HCT116 (cell line): ENCODE data around the gene CAV1. TPM values are rescaled to one million over a fixed set of nuclear protein-coding genes. Genes with fewer than 3 reads are reported as not detected.
"Not testable (repeated sequence)": the region's sequence is repeated elsewhere in the genome, so short reads cannot be mapped to it uniquely, and the experiment has no call there.

Experiments
- ATAC-seq: fragments of 200-7000 bp; cut with Tn5 transposase; 2 replicates; pipeline ENCODE4 v1.9.1; 2020; ENCODE audit warnings: mild to moderate bottlenecking, moderate library complexity
- BruUV-seq: library from RNA; stranded (reverse); fragments of 400-500 nt; replicated peaks from 2 replicates; lab custom pipeline; 2021; lab: Mats Ljungman, UMichigan
- CTCF ChIA-PET: fragments of 300-600 bp; sonication (Branson Sonifier 250); formaldehyde crosslinking; loops from one replicate; lab custom pipeline; 2021; ENCODE audit warnings: antibody characterized with exemption; lab: Charles Lee
- POLR2A ChIA-PET: fragments of 300-600, 350-600 bp; sonication (Branson Sonifier 250); formaldehyde crosslinking; loops from one replicate; lab custom pipeline; 2021; ENCODE audit warnings: antibody characterized with exemption; lab: Charles Lee
- RAD21 ChIA-PET, 2 experiments: fragments of 300-600 bp; sonication (Branson Sonifier 250); formaldehyde crosslinking; loops; one replicate each; lab custom pipeline; 2023; ENCODE audit warnings: low total read pairs in 2 of 2; ENCODE audit not compliant: uncharacterized antibody in 2 of 2, unreplicated experiment in 2 of 2, low non-redundant PET in 1 of 2; lab: Charles Lee
- DNase-seq: peaks from one replicate; pipeline ENCODE4 v3.0.0-alpha.2; 2010; ENCODE audit warnings: low read depth, low spot score
- H2AFZ ChIP-seq: fragments of 200-600 bp; shearing (Covaris generic), sonication (generic); 2 replicates; pipeline ENCODE4 v1.6.1; 2017; ENCODE audit warnings: low read depth, mixed run types, mixed read lengths, antibody characterized with exemption, low read length; ENCODE audit not compliant: poor library complexity, severe bottlenecking
- H3K27ac ChIP-seq: 2 replicates; pipeline ENCODE4 v1.5.1; 2012; ENCODE audit warnings: low read depth, low read length
- H3K27me3 ChIP-seq: fragments of 200-600 bp; sonication (generic); 2 replicates; pipeline ENCODE4 v1.6.1; 2016; ENCODE audit warnings: mixed run types, low read length, mixed read lengths; ENCODE audit not compliant: insufficient read depth
- H3K36me3 ChIP-seq, 2 experiments: fragments of 200-500 bp in 1 of 2; fragments of 200-600 bp in 1 of 2; sonication (Bioruptor generic) in 1 of 2; sonication (generic) in 1 of 2; 2 replicates each; pipeline versions ENCODE4 v1.5.1 to v1.6.1; 2014 to 2016; ENCODE audit warnings: low read length in 2 of 2, inconsistent platforms in 1 of 2, mixed read lengths in 1 of 2, mixed run types in 1 of 2; ENCODE audit not compliant: insufficient read depth in 2 of 2, control insufficient read depth in 1 of 2
- H3K4me1 ChIP-seq, 2 experiments: fragments of 200-600 bp in 1 of 2; sonication (generic) in 1 of 2; 2 replicates each; pipeline versions ENCODE4 v1.5.1 to v1.6.1; 2012 to 2017; ENCODE audit warnings: low read length in 2 of 2, inconsistent platforms in 1 of 2, mild to moderate bottlenecking in 1 of 2, mixed read lengths in 1 of 2, mixed run types in 1 of 2, moderate library complexity in 1 of 2; ENCODE audit not compliant: insufficient read depth in 2 of 2, control insufficient read depth in 1 of 2
- H3K4me2 ChIP-seq: fragments of 200-600 bp; sonication (generic); 2 replicates; pipeline ENCODE4 v1.6.1; 2017; ENCODE audit warnings: mixed run types, low read length, mixed read lengths
- H3K4me3 ChIP-seq, 2 experiments: fragments of 200-600 bp in 1 of 2; sonication (generic) in 1 of 2; replicated peaks in 1 of 2; 2 replicates each; pipeline ENCODE4 v1.5.1; 2011 to 2016; ENCODE audit warnings: low read length in 2 of 2, control low read depth in 1 of 2, low read depth in 1 of 2, mild to moderate bottlenecking in 1 of 2, mixed read lengths in 1 of 2, mixed run types in 1 of 2
- H3K79me2 ChIP-seq: fragments of 200-600 bp; sonication (generic); 2 replicates; pipeline ENCODE4 v1.6.1; 2017; ENCODE audit warnings: mild to moderate bottlenecking, mixed run types, low read length, moderate library complexity, mixed read lengths; ENCODE audit not compliant: insufficient read depth
- H3K9ac ChIP-seq: fragments of 200-600 bp; sonication (generic); 2 replicates; pipeline ENCODE4 v1.6.1; 2016; ENCODE audit warnings: low read length, mixed read lengths
- H3K9me2 ChIP-seq: fragments of 200-600 bp; sonication (generic), shearing (Covaris generic); 2 replicates; pipeline ENCODE4 v1.6.1; 2017; ENCODE audit warnings: mixed run types, mild to moderate bottlenecking, moderate library complexity; ENCODE audit not compliant: insufficient read depth
- H3K9me3 ChIP-seq, 2 experiments: fragments of 200-500 bp in 1 of 2; fragments of 200-600 bp in 1 of 2; sonication (Bioruptor generic) in 1 of 2; sonication (generic) in 1 of 2; 2 replicates each; pipeline ENCODE4 v1.6.1; 2014 to 2017; ENCODE audit warnings: low read length in 2 of 2, mixed read lengths in 2 of 2, inconsistent platforms in 1 of 2, low read depth in 1 of 2, mild to moderate bottlenecking in 1 of 2, mixed run types in 1 of 2, moderate library complexity in 1 of 2; ENCODE audit not compliant: control insufficient read depth in 1 of 2, insufficient read depth in 1 of 2
- H4K20me1 ChIP-seq: fragments of 200-600 bp; sonication (generic), shearing (Covaris generic); 2 replicates; pipeline ENCODE4 v1.6.1; 2017; ENCODE audit warnings: mixed run types, mild to moderate bottlenecking, moderate library complexity; ENCODE audit not compliant: insufficient read depth
- EGR1 ChIP-seq: IDR thresholded peaks from 2 replicates; pipeline ENCODE4 v1.6.1; 2012; ENCODE audit warnings: low read depth
- ELF1 ChIP-seq: IDR thresholded peaks from 2 replicates; pipeline ENCODE4 v1.6.1; 2012; ENCODE audit warnings: low read depth, borderline replicate concordance
- JUND ChIP-seq: IDR thresholded peaks from 2 replicates; pipeline ENCODE4 v1.6.1; 2012
- POLR2A ChIP-seq: IDR thresholded peaks from 2 replicates; pipeline ENCODE4 v1.7.0; 2011; ENCODE audit warnings: borderline replicate concordance; ENCODE audit not compliant: insufficient read depth, insufficient read length; ENCODE audit errors: extremely low read depth
- SRF ChIP-seq: IDR thresholded peaks from 2 replicates; pipeline ENCODE4 v1.6.1; 2012; ENCODE audit warnings: low read depth
- TCF7L2 ChIP-seq: IDR thresholded peaks from 2 replicates; pipeline ENCODE4 v1.7.0; 2011; ENCODE audit warnings: borderline replicate concordance, inconsistent platforms; ENCODE audit not compliant: insufficient read depth, insufficient read length; ENCODE audit errors: extremely low read depth
- ZFX ChIP-seq: fragments of 450-650 bp; IDR thresholded peaks from 2 replicates; pipeline ENCODE4 v1.6.1; 2017
- ZNF274 ChIP-seq: fragments of 200-500 bp; sonication (Bioruptor generic); IDR thresholded peaks from 2 replicates; pipeline ENCODE4 v1.6.1; 2014; ENCODE audit warnings: mild to moderate bottlenecking, low read depth, low read length, inconsistent platforms
- intact Hi-C: fragments of 100-400 bp; cut with micrococcal nuclease; formaldehyde crosslinking; loops from 2 replicates; pipeline ENCODE4 v1.10.0; 2022
- total RNA-seq: library from RNA; stranded (reverse); gene quantifications from one replicate; pipeline ENCODE4 v1.2.1, GENCODE V29; 2021; ENCODE audit not compliant: unreplicated experiment
- TF ChIP-seq, protein P1 (sequence below): IDR thresholded peaks from 2 replicates; pipeline ENCODE4 v1.6.1; 2012
- TF ChIP-seq, protein P2 (sequence below): IDR thresholded peaks from 2 replicates; pipeline ENCODE4 v1.6.1; 2011; ENCODE audit warnings: mild to moderate bottlenecking, low read length, moderate library complexity; ENCODE audit not compliant: insufficient replicate concordance; ENCODE audit errors: extremely low read depth
- TF ChIP-seq, protein P3 (sequence below), 3 experiments: fragments of 200-600 bp in 1 of 3; sonication (generic) in 1 of 3; IDR thresholded peaks in 2 of 3; conservative IDR thresholded peaks in 1 of 3; 2 replicates each; pipeline ENCODE4 v1.5.1; 2012 to 2017; ENCODE audit warnings: low read depth in 2 of 3, low read length in 2 of 3, antibody characterized with exemption in 1 of 3, borderline replicate concordance in 1 of 3, control low read depth in 1 of 3, mild to moderate bottlenecking in 1 of 3, mixed read lengths in 1 of 3, mixed run types in 1 of 3, moderate library complexity in 1 of 3; ENCODE audit not compliant: insufficient read depth in 1 of 3

CAV1 gene
- total RNA-seq, 1 experiment from 2014 or later, result 298 TPM

DNA sequence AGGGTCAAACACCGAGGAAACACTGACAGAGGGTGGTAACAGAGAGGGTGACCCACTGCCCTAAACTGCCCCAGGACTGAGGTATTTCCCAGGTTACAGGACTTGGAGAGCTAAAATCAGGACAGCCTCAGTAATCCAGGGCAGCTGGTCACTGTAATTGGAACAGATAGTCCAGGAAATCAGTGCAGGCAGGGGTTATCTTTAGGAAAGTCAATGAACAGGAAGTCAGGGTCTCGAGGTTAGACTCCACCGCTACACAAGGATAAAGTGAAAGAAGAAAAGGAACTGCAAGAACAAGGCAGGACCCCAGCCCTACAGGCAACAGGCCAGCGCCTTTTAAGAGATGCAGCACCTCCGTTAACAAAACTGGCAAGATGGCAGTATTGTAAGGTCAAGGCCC is 61.1 kb downstream of the CAV1 start:
- H3K4me2 ChIP-seq, result no peak overlapping the region
- no peaks in the 10 kb centered on the region for H3K9me2 ChIP-seq
- no peaks in the 10 kb centered on the region for H3K79me2 ChIP-seq
- ChIA-PET POLR2A (no interaction called here), CTCF (no interaction called here), RAD21 (no interaction called here)
- H4K20me1 ChIP-seq, result no peaks in the 10 kb centered on the region
- TF ChIP-seq, protein P1, sequence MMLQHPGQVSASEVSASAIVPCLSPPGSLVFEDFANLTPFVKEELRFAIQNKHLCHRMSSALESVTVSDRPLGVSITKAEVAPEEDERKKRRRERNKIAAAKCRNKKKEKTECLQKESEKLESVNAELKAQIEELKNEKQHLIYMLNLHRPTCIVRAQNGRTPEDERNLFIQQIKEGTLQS, result no peak
- no peak for TF ChIP-seq TCF7L2
- TF ChIP-seq POLR2A, result no peak
- TF ChIP-seq ELF1, result no peak
- TF ChIP-seq ZFX, result no peak
- TF ChIP-seq, protein P2, sequence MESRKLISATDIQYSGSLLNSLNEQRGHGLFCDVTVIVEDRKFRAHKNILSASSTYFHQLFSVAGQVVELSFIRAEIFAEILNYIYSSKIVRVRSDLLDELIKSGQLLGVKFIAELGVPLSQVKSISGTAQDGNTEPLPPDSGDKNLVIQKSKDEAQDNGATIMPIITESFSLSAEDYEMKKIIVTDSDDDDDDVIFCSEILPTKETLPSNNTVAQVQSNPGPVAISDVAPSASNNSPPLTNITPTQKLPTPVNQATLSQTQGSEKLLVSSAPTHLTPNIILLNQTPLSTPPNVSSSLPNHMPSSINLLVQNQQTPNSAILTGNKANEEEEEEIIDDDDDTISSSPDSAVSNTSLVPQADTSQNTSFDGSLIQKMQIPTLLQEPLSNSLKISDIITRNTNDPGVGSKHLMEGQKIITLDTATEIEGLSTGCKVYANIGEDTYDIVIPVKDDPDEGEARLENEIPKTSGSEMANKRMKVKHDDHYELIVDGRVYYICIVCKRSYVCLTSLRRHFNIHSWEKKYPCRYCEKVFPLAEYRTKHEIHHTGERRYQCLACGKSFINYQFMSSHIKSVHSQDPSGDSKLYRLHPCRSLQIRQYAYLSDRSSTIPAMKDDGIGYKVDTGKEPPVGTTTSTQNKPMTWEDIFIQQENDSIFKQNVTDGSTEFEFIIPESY, result no peak
- no peak for TF ChIP-seq SRF
- no peak for TF ChIP-seq JUND
- TF ChIP-seq EGR1, result no peak
- TF ChIP-seq, protein P3, sequence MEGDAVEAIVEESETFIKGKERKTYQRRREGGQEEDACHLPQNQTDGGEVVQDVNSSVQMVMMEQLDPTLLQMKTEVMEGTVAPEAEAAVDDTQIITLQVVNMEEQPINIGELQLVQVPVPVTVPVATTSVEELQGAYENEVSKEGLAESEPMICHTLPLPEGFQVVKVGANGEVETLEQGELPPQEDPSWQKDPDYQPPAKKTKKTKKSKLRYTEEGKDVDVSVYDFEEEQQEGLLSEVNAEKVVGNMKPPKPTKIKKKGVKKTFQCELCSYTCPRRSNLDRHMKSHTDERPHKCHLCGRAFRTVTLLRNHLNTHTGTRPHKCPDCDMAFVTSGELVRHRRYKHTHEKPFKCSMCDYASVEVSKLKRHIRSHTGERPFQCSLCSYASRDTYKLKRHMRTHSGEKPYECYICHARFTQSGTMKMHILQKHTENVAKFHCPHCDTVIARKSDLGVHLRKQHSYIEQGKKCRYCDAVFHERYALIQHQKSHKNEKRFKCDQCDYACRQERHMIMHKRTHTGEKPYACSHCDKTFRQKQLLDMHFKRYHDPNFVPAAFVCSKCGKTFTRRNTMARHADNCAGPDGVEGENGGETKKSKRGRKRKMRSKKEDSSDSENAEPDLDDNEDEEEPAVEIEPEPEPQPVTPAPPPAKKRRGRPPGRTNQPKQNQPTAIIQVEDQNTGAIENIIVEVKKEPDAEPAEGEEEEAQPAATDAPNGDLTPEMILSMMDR (IDR thresholded peaks at IDR 0.05 in 2 of 3, conservative IDR thresholded peaks at IDR 0.05 in 1 of 3; ENCODE audit: borderline replicate concordance in 1 of 3, insufficient read depth in 1 of 3, low read depth in 2 of 3, low read length in 2 of 3), result no peak
- no peak for TF ChIP-seq ZNF274
- intact Hi-C loops, result loop anchor here (5.0 to 10.0 kb wide), 3 partner anchors 59 to 231 kb away; partner anchors contain the start of gene CAV1
- ATAC-seq, result no peak
- H3K9ac ChIP-seq, result no peak overlapping the region
- no peak overlapping the region for H3K4me3 ChIP-seq
- no peaks in the 10 kb centered on the region for H3K9me3 ChIP-seq
- H3K27me3 ChIP-seq, result no peaks in the 10 kb centered on the region
- BruUV-seq, result no TSS peak
- no peak overlapping the region for H2AFZ ChIP-seq
- peaks cover 5 to 38% of the 10 kb centered on the region in 2 experiments; a peak in 3 of 4 replicates for H3K4me1 ChIP-seq
- H3K36me3 ChIP-seq, result no peaks in the 10 kb centered on the region
- H3K27ac ChIP-seq, result no peak overlapping the region
- DNase-seq, result no peak

DNA sequence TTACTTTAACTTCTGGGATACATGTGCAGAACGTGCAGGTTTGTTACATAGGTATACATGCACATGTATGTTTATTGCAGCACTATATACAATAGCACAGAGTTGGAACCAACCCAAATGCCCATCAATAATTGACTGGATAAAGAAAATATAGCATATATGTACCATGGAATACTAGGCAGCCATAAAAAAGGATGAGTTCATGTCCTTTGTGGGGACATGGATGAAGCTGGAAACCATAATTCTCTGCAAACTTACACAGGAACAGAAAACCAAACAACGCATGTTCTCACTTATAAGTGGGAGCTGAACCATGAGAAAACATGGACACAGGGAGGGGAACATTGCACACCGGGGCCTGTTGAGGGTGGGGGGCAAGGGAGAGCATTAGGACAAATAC is 62.4 kb downstream of the CAV1 start:
- H3K4me3 ChIP-seq, BruUV-seq, H3K9me3 ChIP-seq, H3K4me2 ChIP-seq, H2AFZ ChIP-seq, POLR2A ChIA-PET, H3K9ac ChIP-seq, H3K27me3 ChIP-seq, H3K79me2 ChIP-seq, DNase-seq, RAD21 ChIA-PET, H3K36me3 ChIP-seq, H3K9me2 ChIP-seq, H3K27ac ChIP-seq, ATAC-seq, H4K20me1 ChIP-seq: not testable (repeated sequence)
- CTCF ChIA-PET, result interaction anchor here (2.7 to 3.2 kb wide), 2 partner anchors 328 to 408 kb away, joined by 52 to 94 read pairs; no protein-coding TSS in a partner anchor
- peaks cover 10 to 46% of the 10 kb centered on the region in 2 experiments; a peak in 3 of 4 replicates for H3K4me1 ChIP-seq
- intact Hi-C loops, result loop anchor here (5.0 to 10.0 kb wide), 3 partner anchors 60 to 232 kb away; partner anchors contain the start of gene CAV1
